GM23338 (cell line): Measurements from ENCODE around the gene SERPINI1.
A peak's percentile ranks its signal among the peaks of the same experiment; 100 is the strongest.

ENCODE experiments used
- EZH2 ChIP-seq: fragments of 200-600 bp; sonication (generic); IDR thresholded peaks from one replicate; pipeline ENCODE4 v1.8.0; 2017; ENCODE audit warnings: antibody characterized with exemption, mild to moderate bottlenecking, low read depth; ENCODE audit not compliant: unreplicated experiment
- EZH2phosphoT487 ChIP-seq: fragments of 200-600 bp; sonication (generic); IDR thresholded peaks from one replicate; pipeline ENCODE4 v1.8.1; 2018; ENCODE audit warnings: antibody characterized with exemption; ENCODE audit not compliant: unreplicated experiment
- POLR2AphosphoS5 ChIP-seq: IDR thresholded peaks from 2 replicates; pipeline ENCODE4 v1.6.1; 2016; ENCODE audit warnings: antibody characterized with exemption, low read depth
- TF ChIP-seq, protein P1 (sequence below): IDR thresholded peaks from 2 replicates; pipeline ENCODE4 v1.6.1; 2016; ENCODE audit warnings: antibody characterized with exemption
- TF ChIP-seq, protein P2 (sequence below), 2 experiments: fragments of 200-600 bp in 1 of 2; sonication (generic) in 1 of 2; conservative IDR thresholded peaks; 2 replicates each; pipeline versions ENCODE4 v1.5.1 to v1.6.1; 2016 to 2017; ENCODE audit warnings: antibody characterized with exemption in 2 of 2, low read depth in 2 of 2, mild to moderate bottlenecking in 2 of 2, moderate library complexity in 1 of 2
- TF ChIP-seq, protein P3 (sequence below): IDR thresholded peaks from one replicate; pipeline ENCODE4 v1.6.1; 2018; ENCODE audit warnings: antibody characterized with exemption; ENCODE audit not compliant: unreplicated experiment

DNA sequence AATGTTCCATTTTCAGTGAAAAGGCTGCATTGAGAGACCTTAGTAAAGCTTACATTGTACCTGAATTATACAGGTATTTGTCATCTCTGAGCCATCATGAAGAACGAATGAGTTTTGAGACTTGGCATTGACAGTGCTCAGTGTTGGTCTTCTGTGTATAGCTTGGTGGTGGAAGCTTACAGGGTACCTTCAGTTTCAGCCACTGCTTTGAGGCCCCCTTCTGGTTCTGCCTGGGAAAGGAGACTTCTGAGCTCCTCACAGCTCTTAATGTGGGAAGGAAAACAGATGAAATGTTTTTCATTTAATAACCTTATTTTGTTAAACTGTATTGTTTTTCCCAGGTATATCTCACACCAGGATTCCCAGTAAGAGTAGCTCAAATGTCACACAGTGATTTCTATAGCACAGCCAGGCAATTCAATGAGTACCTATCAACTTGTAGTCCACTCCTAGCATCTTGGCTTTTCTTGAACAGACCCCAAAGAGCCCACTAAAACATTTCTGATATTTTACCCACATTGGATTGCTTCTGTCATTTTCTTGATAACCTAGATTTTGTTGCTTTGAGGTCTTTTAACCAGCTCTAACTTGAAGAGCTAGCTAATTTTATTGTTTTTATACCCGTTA, 5.6 kb downstream of the SERPINI1 start:
- TF ChIP-seq, protein P1, sequence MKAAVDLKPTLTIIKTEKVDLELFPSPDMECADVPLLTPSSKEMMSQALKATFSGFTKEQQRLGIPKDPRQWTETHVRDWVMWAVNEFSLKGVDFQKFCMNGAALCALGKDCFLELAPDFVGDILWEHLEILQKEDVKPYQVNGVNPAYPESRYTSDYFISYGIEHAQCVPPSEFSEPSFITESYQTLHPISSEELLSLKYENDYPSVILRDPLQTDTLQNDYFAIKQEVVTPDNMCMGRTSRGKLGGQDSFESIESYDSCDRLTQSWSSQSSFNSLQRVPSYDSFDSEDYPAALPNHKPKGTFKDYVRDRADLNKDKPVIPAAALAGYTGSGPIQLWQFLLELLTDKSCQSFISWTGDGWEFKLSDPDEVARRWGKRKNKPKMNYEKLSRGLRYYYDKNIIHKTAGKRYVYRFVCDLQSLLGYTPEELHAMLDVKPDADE: no peak
- TF ChIP-seq EZH2phosphoT487: no peak
- TF ChIP-seq, protein P2, sequence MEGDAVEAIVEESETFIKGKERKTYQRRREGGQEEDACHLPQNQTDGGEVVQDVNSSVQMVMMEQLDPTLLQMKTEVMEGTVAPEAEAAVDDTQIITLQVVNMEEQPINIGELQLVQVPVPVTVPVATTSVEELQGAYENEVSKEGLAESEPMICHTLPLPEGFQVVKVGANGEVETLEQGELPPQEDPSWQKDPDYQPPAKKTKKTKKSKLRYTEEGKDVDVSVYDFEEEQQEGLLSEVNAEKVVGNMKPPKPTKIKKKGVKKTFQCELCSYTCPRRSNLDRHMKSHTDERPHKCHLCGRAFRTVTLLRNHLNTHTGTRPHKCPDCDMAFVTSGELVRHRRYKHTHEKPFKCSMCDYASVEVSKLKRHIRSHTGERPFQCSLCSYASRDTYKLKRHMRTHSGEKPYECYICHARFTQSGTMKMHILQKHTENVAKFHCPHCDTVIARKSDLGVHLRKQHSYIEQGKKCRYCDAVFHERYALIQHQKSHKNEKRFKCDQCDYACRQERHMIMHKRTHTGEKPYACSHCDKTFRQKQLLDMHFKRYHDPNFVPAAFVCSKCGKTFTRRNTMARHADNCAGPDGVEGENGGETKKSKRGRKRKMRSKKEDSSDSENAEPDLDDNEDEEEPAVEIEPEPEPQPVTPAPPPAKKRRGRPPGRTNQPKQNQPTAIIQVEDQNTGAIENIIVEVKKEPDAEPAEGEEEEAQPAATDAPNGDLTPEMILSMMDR (conservative IDR thresholded peaks at IDR 0.05; ENCODE audit: low read depth in 2 of 2): peak; percentile 59 to 79
- no peak for TF ChIP-seq EZH2
- TF ChIP-seq POLR2AphosphoS5: no peak
- TF ChIP-seq, protein P3, sequence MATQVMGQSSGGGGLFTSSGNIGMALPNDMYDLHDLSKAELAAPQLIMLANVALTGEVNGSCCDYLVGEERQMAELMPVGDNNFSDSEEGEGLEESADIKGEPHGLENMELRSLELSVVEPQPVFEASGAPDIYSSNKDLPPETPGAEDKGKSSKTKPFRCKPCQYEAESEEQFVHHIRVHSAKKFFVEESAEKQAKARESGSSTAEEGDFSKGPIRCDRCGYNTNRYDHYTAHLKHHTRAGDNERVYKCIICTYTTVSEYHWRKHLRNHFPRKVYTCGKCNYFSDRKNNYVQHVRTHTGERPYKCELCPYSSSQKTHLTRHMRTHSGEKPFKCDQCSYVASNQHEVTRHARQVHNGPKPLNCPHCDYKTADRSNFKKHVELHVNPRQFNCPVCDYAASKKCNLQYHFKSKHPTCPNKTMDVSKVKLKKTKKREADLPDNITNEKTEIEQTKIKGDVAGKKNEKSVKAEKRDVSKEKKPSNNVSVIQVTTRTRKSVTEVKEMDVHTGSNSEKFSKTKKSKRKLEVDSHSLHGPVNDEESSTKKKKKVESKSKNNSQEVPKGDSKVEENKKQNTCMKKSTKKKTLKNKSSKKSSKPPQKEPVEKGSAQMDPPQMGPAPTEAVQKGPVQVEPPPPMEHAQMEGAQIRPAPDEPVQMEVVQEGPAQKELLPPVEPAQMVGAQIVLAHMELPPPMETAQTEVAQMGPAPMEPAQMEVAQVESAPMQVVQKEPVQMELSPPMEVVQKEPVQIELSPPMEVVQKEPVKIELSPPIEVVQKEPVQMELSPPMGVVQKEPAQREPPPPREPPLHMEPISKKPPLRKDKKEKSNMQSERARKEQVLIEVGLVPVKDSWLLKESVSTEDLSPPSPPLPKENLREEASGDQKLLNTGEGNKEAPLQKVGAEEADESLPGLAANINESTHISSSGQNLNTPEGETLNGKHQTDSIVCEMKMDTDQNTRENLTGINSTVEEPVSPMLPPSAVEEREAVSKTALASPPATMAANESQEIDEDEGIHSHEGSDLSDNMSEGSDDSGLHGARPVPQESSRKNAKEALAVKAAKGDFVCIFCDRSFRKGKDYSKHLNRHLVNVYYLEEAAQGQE: no peak
